GM21515 (cell line): ENCODE measurements around the gene VTI1A.

ENCODE experiments used
- ATAC-seq: cut with Tn5 transposase; IDR thresholded peaks from one replicate; pipeline ENCODE4 v1.9.1; 2021; ENCODE audit not compliant: unreplicated experiment

The VTI1A gene

GRCh38 chr10:112823007-112823406, 376.0 kb downstream of the VTI1A start:
- ATAC-seq, result no peak

GRCh38 chr10:112823604-112824003, 376.6 kb downstream of the VTI1A start:
- no peak for ATAC-seq

- ATAC-seq, result no peak
Observed at GRCh38 chr10:112826018-112826697, 379.1 kb downstream of the VTI1A start.

GRCh38 chr10:112827086-112827485, 380.1 kb downstream of the VTI1A start:
- no peak for ATAC-seq

GRCh38 chr10:112827951-112828350, 380.9 kb downstream of the VTI1A start:
- ATAC-seq, result no peak

GRCh38 chr10:112831859-112832258, 384.8 kb downstream of the VTI1A start:
- no peak for ATAC-seq

GRCh38 chr10:112832361-112832878, 385.4 kb downstream of the VTI1A start:
- ATAC-seq, result no peak

GRCh38 chr10:112832959-112833358, 385.9 kb downstream of the VTI1A start:
- no peak for ATAC-seq

- ATAC-seq, result no peak
Observed at GRCh38 chr10:112834751-112835181, 387.8 kb downstream of the VTI1A start.

GRCh38 chr10:112835217-112835715, 388.3 kb downstream of the VTI1A start:
- no peak for ATAC-seq

- no peak for ATAC-seq
Observed at GRCh38 chr10:112835944-112836451, 389.0 kb downstream of the VTI1A start.

- no peak for ATAC-seq
Observed at GRCh38 chr10:112838784-112839481, 391.9 kb downstream of the VTI1A start.

- no peak for ATAC-seq
Observed at GRCh38 chr10:112839928-112840654, 393.1 kb downstream of the VTI1A start.

GRCh38 chr10:112841549-112841948, 394.5 kb downstream of the VTI1A start:
- no peak for ATAC-seq

GRCh38 chr10:112842832-112843360, 395.9 kb downstream of the VTI1A start:
- peak; percentile 92 for ATAC-seq

GRCh38 chr10:112843623-112844022, 396.6 kb downstream of the VTI1A start:
- no peak for ATAC-seq

GRCh38 chr10:112844681-112845544, 397.9 kb downstream of the VTI1A start:
- ATAC-seq, result no peak

GRCh38 chr10:112847778-112848177, 400.8 kb downstream of the VTI1A start:
- ATAC-seq, result no peak

- no peak for ATAC-seq
Observed at GRCh38 chr10:112848228-112848627, 401.2 kb downstream of the VTI1A start.

- no peak for ATAC-seq
Observed at GRCh38 chr10:112848868-112849430, 401.9 kb downstream of the VTI1A start.
